ENCODE results near the gene BMAL2.

DNA sequence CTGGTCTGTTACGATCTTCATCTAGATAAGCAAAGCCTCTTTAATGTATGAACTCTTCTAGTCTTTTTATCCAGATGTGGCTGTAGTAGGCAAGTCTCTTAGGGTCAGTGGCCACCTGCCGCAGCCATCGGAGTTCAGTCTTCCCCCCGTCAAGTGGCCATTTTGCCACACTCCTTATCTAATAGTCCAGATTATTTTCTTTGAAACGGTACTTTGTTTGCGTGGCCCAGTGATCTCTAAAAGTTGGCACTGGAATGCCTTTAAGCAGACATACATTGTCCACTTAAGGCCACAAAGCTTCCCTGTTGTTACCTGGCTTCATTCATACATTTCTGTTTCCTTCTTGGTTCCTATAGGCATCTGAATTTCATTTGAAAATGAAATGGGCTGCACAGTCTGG, 36.0 kb upstream of the BMAL2 start:
- TF ChIP-seq, protein P1, sequence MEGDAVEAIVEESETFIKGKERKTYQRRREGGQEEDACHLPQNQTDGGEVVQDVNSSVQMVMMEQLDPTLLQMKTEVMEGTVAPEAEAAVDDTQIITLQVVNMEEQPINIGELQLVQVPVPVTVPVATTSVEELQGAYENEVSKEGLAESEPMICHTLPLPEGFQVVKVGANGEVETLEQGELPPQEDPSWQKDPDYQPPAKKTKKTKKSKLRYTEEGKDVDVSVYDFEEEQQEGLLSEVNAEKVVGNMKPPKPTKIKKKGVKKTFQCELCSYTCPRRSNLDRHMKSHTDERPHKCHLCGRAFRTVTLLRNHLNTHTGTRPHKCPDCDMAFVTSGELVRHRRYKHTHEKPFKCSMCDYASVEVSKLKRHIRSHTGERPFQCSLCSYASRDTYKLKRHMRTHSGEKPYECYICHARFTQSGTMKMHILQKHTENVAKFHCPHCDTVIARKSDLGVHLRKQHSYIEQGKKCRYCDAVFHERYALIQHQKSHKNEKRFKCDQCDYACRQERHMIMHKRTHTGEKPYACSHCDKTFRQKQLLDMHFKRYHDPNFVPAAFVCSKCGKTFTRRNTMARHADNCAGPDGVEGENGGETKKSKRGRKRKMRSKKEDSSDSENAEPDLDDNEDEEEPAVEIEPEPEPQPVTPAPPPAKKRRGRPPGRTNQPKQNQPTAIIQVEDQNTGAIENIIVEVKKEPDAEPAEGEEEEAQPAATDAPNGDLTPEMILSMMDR (IDR thresholded peaks at IDR 0.05): no peak
- no peak for TF ChIP-seq POLR2A (IDR thresholded peaks at IDR 0.05)

Data from body of pancreas (tissue), 4 donors.